ENCODE results near the gene ZNF281. TPM values are rescaled to one million over a fixed set of nuclear protein-coding genes. Genes with fewer than 3 reads are reported as not detected.

ZNF281 gene
- total RNA-seq, 4 donors from 2014 or later: 10.4 to 14.1 (median 12.4) TPM

- H3K9me3 ChIP-seq: no peaks in the 10 kb centered on the region
- DNase-seq (ENCODE audit: extremely low spot score): no peak
- no peak overlapping the region for H3K4me3 ChIP-seq
- H3K27ac ChIP-seq (replicated peaks in 1 of 4): no peak overlapping the region
- no peaks in the 10 kb centered on the region for H3K27me3 ChIP-seq
- H3K36me3 ChIP-seq: no peaks in the 10 kb centered on the region
- TF ChIP-seq EP300 (IDR thresholded peaks at IDR 0.05) (no peak), POLR2AphosphoS5 (IDR thresholded peaks at IDR 0.05) (no peak), POLR2A (IDR thresholded peaks at IDR 0.05; ENCODE audit: low read depth) (no peak)
- H3K4me1 ChIP-seq: peaks cover 0 to 4% (median 0%) of the 10 kb centered on the region in 4 donors
- WGBS: 95% methylated on average over 4 of the region's 4 CpGs
- intact Hi-C loops (cut with DNase I): no loop called here
These were observed 40.7 kb downstream of the ZNF281 start for GRCh38 chr1:200369131-200369530.

GRCh38 chr1:200368556-200368955 lies 41.3 kb downstream of the ZNF281 start:
- peaks cover 0 to 7% (median 0%) of the 10 kb centered on the region in 4 donors for H3K4me1 ChIP-seq
- DNase-seq (ENCODE audit: extremely low spot score): no peak
- no peaks in the 10 kb centered on the region for H3K27me3 ChIP-seq
- TF ChIP-seq EP300 (IDR thresholded peaks at IDR 0.05) (no peak), CTCF (IDR thresholded peaks at IDR 0.05) (no peak), POLR2AphosphoS5 (IDR thresholded peaks at IDR 0.05) (no peak), POLR2A (IDR thresholded peaks at IDR 0.05; ENCODE audit: low read depth) (no peak)
- intact Hi-C loops (cut with DNase I): no loop called here
- H3K27ac ChIP-seq (replicated peaks in 1 of 4): no peak overlapping the region
- WGBS: 80% methylated on average over 6 of the region's 6 CpGs
- H3K4me3 ChIP-seq: no peak overlapping the region
- H3K36me3 ChIP-seq: no peaks in the 10 kb centered on the region
- no peaks in the 10 kb centered on the region for H3K9me3 ChIP-seq

GRCh38 chr1:200367841-200368534 lies 41.8 kb downstream of the ZNF281 start:
- no peak overlapping the region for H3K4me3 ChIP-seq
- H3K9me3 ChIP-seq: no peaks in the 10 kb centered on the region
- intact Hi-C loops (cut with DNase I): no loop called here
- H3K27me3 ChIP-seq: no peaks in the 10 kb centered on the region
- no peaks in the 10 kb centered on the region for H3K36me3 ChIP-seq
- no peak for TF ChIP-seq EP300 (IDR thresholded peaks at IDR 0.05)
- TF ChIP-seq POLR2A (IDR thresholded peaks at IDR 0.05; ENCODE audit: low read depth): no peak
- TF ChIP-seq CTCF (IDR thresholded peaks at IDR 0.05): no peak
- no peak for TF ChIP-seq POLR2AphosphoS5 (IDR thresholded peaks at IDR 0.05)
- H3K4me1 ChIP-seq: peaks cover 0 to 7% (median 0%) of the 10 kb centered on the region in 4 donors
- DNase-seq (ENCODE audit: extremely low spot score): no peak
- no peak overlapping the region for H3K27ac ChIP-seq (replicated peaks in 1 of 4)
- 50% methylated on average over 3 of the region's 3 CpGs for WGBS

GRCh38 chr1:200366577-200367253 lies 43.1 kb downstream of the ZNF281 start:
- no peak overlapping the region for H3K27ac ChIP-seq (replicated peaks in 1 of 4)
- TF ChIP-seq EP300 (IDR thresholded peaks at IDR 0.05) (no peak), POLR2AphosphoS5 (IDR thresholded peaks at IDR 0.05) (no peak), POLR2A (IDR thresholded peaks at IDR 0.05; ENCODE audit: low read depth) (no peak), CTCF (IDR thresholded peaks at IDR 0.05) (no peak)
- H3K4me1 ChIP-seq: peaks cover 0 to 7% (median 0%) of the 10 kb centered on the region in 4 donors
- H3K36me3 ChIP-seq: no peaks in the 10 kb centered on the region
- 73% methylated on average over 5 of the region's 5 CpGs for WGBS
- H3K9me3 ChIP-seq: no peaks in the 10 kb centered on the region
- H3K27me3 ChIP-seq: no peaks in the 10 kb centered on the region
- no peak for DNase-seq (ENCODE audit: extremely low spot score)
- no peak overlapping the region for H3K4me3 ChIP-seq
- intact Hi-C loops (cut with DNase I): no loop called here

- Histone ChIP-seq H3K27ac (replicated peaks in 1 of 4) (no peak overlapping the region), H3K4me1 (peaks cover 0 to 7% (median 0%) of the 10 kb centered on the region in 4 donors), H3K9me3 (no peaks in the 10 kb centered on the region), H3K27me3 (no peaks in the 10 kb centered on the region), H3K36me3 (no peaks in the 10 kb centered on the region), H3K4me3 (no peak overlapping the region)
- 64% methylated on average over 2 of the region's 2 CpGs for WGBS
- no peak for DNase-seq (ENCODE audit: extremely low spot score)
- TF ChIP-seq POLR2AphosphoS5 (IDR thresholded peaks at IDR 0.05) (no peak), POLR2A (IDR thresholded peaks at IDR 0.05; ENCODE audit: low read depth) (no peak), EP300 (IDR thresholded peaks at IDR 0.05) (no peak), CTCF (IDR thresholded peaks at IDR 0.05) (no peak)
- intact Hi-C loops (cut with DNase I): no loop called here
These were observed 43.9 kb downstream of the ZNF281 start for GRCh38 chr1:200365897-200366426.

Data from esophagus muscularis mucosa (tissue), 4 donors.